Endodermal cell (in vitro differentiated cells): ENCODE results near the gene FRMD3. TPM values are rescaled to one million over a fixed set of nuclear protein-coding genes. Genes with fewer than 3 reads are reported as not detected.

Source experiments
- DNase-seq: peaks from one replicate; pipeline ENCODE4 v3.0.0-alpha.2; 2017
- H3K27ac ChIP-seq: 2 replicates; pipeline ENCODE4 v1.5.1; 2013; ENCODE audit warnings: mild to moderate bottlenecking, low read depth, low read length, moderate library complexity
- H3K27me3 ChIP-seq: 2 replicates; pipeline ENCODE4 v1.6.1; 2013; ENCODE audit warnings: mild to moderate bottlenecking, low read length, moderate library complexity; ENCODE audit not compliant: insufficient read depth, control insufficient read depth, poor library complexity, severe bottlenecking
- H3K36me3 ChIP-seq: 2 replicates; pipeline ENCODE4 v1.7.0; 2013; ENCODE audit warnings: mild to moderate bottlenecking, low read length, moderate library complexity; ENCODE audit not compliant: control insufficient read depth, insufficient read depth
- H3K4me1 ChIP-seq: one replicate; pipeline ENCODE4 v1.7.0; 2013; ENCODE audit warnings: low read length; ENCODE audit not compliant: control insufficient read depth, insufficient read depth
- H3K4me3 ChIP-seq: 2 replicates; pipeline ENCODE4 v1.5.1; 2013; ENCODE audit warnings: mild to moderate bottlenecking, low read length, moderate library complexity
- H3K9ac ChIP-seq: 2 replicates; pipeline ENCODE4 v1.6.1; 2013; ENCODE audit warnings: mild to moderate bottlenecking, low read length, moderate library complexity; ENCODE audit not compliant: poor library complexity, severe bottlenecking; ENCODE audit errors: extremely low read depth
- H3K9me3 ChIP-seq: 2 replicates; pipeline ENCODE4 v1.6.1; 2013; ENCODE audit warnings: mild to moderate bottlenecking, low read length, moderate library complexity; ENCODE audit not compliant: control insufficient read depth
- H3K27ac Mint-ChIP-seq: 2 replicates; pipeline ENCODE4 v1.8.0; 2020; ENCODE audit warnings: mixed read lengths
- H3K27me3 Mint-ChIP-seq: 2 replicates; pipeline ENCODE4 v1.8.0; 2021; ENCODE audit warnings: mild to moderate bottlenecking, mixed read lengths; ENCODE audit not compliant: insufficient read depth
- H3K36me3 Mint-ChIP-seq: 2 replicates; pipeline ENCODE4 v1.8.0; 2020; ENCODE audit warnings: low read depth, mixed read lengths
- H3K4me1 Mint-ChIP-seq: 2 replicates; pipeline ENCODE4 v1.8.0; 2020; ENCODE audit warnings: mixed read lengths
- H3K4me3 Mint-ChIP-seq: 2 replicates; pipeline ENCODE4 v1.8.0; 2020; ENCODE audit warnings: mild to moderate bottlenecking, moderate library complexity, mixed read lengths
- H3K9me3 Mint-ChIP-seq: 2 replicates; pipeline ENCODE4 v1.8.0; 2020; ENCODE audit warnings: mild to moderate bottlenecking, mixed read lengths
- WGBS, 2 experiments: methylation state at CpG; one replicate each; pipeline versions ENCODE4 v1.1.5 to v1.1.7; 2013; ENCODE audit warnings: missing lambda C conversion rate in 2 of 2, mixed read lengths in 1 of 2; ENCODE audit not compliant: insufficient coverage in 1 of 2, insufficient read length in 1 of 2; 5-methylcytosine and 5-hydroxymethylcytosine counted together
- total RNA-seq, 2 donors: library from RNA; stranded (reverse); fragmentation: NEBNext Ultra II Directional in 1 of 2; extraction: Animal tissue kit (Norgen Biotek cat#: 25700) in 1 of 2; gene quantifications; 2 replicates in 1 of 2; 3 replicates in 1 of 2; pipeline ENCODE4 v1.2.1, GENCODE V29; 2021
- TF ChIP-seq, protein P1 (sequence below): fragments of 200-600 bp; sonication (generic); conservative IDR thresholded peaks from 2 replicates; pipeline ENCODE4 v1.5.0; 2021; ENCODE audit warnings: antibody characterized with exemption, mild to moderate bottlenecking

The FRMD3 gene
- total RNA-seq, 2 donors from 2014 or later = 0.13 to 0.35 TPM

DNA sequence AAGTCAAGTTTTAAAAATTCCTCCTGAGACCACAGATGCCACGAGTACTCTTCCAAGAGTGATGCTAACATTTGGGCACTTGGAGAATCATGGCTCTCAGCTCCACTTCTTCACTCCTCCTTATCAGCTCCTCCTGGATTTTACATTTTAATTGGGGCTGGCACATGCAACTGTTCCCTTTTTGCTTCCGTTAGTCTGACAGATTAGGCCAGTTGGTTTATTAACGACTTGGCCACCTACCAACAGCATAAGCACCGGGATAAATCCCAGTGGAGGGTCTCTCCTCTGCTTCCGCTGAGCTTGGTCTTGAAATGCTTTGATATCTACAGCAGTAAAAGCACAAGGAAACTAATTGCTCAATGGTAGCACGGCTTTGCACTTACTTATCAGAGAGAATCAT, 340.6 kb downstream of the FRMD3 start:
- H3K4me1 ChIP-seq = peaks cover 5% of the 10 kb centered on the region
- H3K27ac ChIP-seq = no peak overlapping the region
- H3K9me3 Mint-ChIP-seq = no peaks in the 10 kb centered on the region
- TF ChIP-seq, protein P1, sequence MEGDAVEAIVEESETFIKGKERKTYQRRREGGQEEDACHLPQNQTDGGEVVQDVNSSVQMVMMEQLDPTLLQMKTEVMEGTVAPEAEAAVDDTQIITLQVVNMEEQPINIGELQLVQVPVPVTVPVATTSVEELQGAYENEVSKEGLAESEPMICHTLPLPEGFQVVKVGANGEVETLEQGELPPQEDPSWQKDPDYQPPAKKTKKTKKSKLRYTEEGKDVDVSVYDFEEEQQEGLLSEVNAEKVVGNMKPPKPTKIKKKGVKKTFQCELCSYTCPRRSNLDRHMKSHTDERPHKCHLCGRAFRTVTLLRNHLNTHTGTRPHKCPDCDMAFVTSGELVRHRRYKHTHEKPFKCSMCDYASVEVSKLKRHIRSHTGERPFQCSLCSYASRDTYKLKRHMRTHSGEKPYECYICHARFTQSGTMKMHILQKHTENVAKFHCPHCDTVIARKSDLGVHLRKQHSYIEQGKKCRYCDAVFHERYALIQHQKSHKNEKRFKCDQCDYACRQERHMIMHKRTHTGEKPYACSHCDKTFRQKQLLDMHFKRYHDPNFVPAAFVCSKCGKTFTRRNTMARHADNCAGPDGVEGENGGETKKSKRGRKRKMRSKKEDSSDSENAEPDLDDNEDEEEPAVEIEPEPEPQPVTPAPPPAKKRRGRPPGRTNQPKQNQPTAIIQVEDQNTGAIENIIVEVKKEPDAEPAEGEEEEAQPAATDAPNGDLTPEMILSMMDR = no peak
- H3K27ac Mint-ChIP-seq = no peak overlapping the region
- 81 to 95% methylated on average over 5 to 6 of the region's 6 CpGs for WGBS, 2 experiments
- H3K27me3 Mint-ChIP-seq = peaks cover 2% of the 10 kb centered on the region
- H3K36me3 ChIP-seq = no peaks in the 10 kb centered on the region
- H3K36me3 Mint-ChIP-seq = no peaks in the 10 kb centered on the region
- no peak overlapping the region for H3K4me3 Mint-ChIP-seq
- H3K4me3 ChIP-seq = no peak overlapping the region
- no peak for DNase-seq
- no peaks in the 10 kb centered on the region for H3K9me3 ChIP-seq
- no peak overlapping the region for H3K9ac ChIP-seq
- no peaks in the 10 kb centered on the region for H3K27me3 ChIP-seq
- peaks cover 19% of the 10 kb centered on the region for H3K4me1 Mint-ChIP-seq

DNA sequence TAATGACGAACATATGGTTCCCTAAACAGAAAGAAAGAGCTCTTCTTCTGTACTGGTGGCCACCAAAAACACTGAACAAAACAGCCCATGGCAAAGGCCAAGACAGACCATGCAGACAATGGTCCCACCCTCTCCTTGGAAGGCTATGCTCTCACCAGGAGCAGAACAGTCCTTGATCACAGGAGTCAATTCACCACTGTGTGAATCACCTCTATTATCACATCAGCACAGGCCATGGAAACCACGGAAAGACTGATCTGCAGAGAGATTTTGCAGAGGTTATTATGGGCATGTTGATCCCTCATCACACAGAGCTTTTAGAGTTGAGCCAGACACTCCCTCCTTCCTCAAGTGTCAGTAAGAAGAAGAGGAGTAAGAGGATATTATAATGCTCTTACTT, 341.3 kb downstream of the FRMD3 start:
- Histone ChIP-seq H3K36me3 (no peaks in the 10 kb centered on the region), H3K27me3 (no peaks in the 10 kb centered on the region), H3K27ac (no peak overlapping the region), H3K4me1 (peaks cover 5% of the 10 kb centered on the region), H3K9ac (no peak overlapping the region), H3K4me3 (no peak overlapping the region), H3K9me3 (no peaks in the 10 kb centered on the region)
- no peak overlapping the region for H3K27ac Mint-ChIP-seq
- 84% methylated on average over 2 of the region's 2 CpGs; no CpG with 5 or more reads in 1 of the 2 experiments for WGBS, 2 experiments
- H3K27me3 Mint-ChIP-seq = peaks cover 2% of the 10 kb centered on the region
- no peak overlapping the region for H3K4me3 Mint-ChIP-seq
- no peaks in the 10 kb centered on the region for H3K36me3 Mint-ChIP-seq
- no peak for DNase-seq
- H3K9me3 Mint-ChIP-seq = no peaks in the 10 kb centered on the region
- TF ChIP-seq, protein P1 = no peak
- peaks cover 19% of the 10 kb centered on the region for H3K4me1 Mint-ChIP-seq

Other genes starting within 250 kb of the FRMD3 start
- 1 to 10 TPM; 1.6 TPM for gene IDNK, start 84.7 kb upstream of the FRMD3 start, total RNA-seq
- gene UBQLN1, start 169.6 kb upstream of the FRMD3 start, total RNA-seq = 100 to 1,000 TPM; 114 to 119 TPM